Neuronal stem cell (in vitro differentiated cells): ENCODE results near the gene CD3E.

Experiments
- DNase-seq: peaks from one replicate; pipeline ENCODE4 v3.0.0-alpha.2; 2013; ENCODE audit warnings: low spot score
- H2AFZ ChIP-seq: one replicate; pipeline ENCODE4 v1.6.1; 2013; ENCODE audit warnings: mild to moderate bottlenecking, low read length, inconsistent platforms
- H2AK5ac ChIP-seq: 2 replicates; pipeline ENCODE4 v1.6.1; 2013; ENCODE audit warnings: low read depth, mild to moderate bottlenecking, inconsistent platforms, low read length, moderate library complexity, mixed read lengths
- H2BK120ac ChIP-seq: 2 replicates; pipeline ENCODE4 v1.6.1; 2013; ENCODE audit warnings: low read depth, mild to moderate bottlenecking, inconsistent platforms, low read length, moderate library complexity, mixed read lengths
- H2BK12ac ChIP-seq: one replicate; pipeline ENCODE4 v1.6.1; 2013; ENCODE audit warnings: low read length, inconsistent platforms
- H2BK15ac ChIP-seq: 2 replicates; pipeline ENCODE4 v1.6.1; 2013; ENCODE audit warnings: mild to moderate bottlenecking, low read length, inconsistent platforms, mixed read lengths
- H2BK5ac ChIP-seq: one replicate; pipeline ENCODE4 v1.6.1; 2013; ENCODE audit warnings: inconsistent platforms, mild to moderate bottlenecking, low read length, moderate library complexity
- H3K14ac ChIP-seq: one replicate; pipeline ENCODE4 v1.6.1; 2013; ENCODE audit warnings: low read length, inconsistent platforms
- H3K18ac ChIP-seq: 2 replicates; pipeline ENCODE4 v1.6.1; 2013; ENCODE audit warnings: low read length, inconsistent platforms
- H3K23ac ChIP-seq: 2 replicates; pipeline ENCODE4 v1.6.1; 2013; ENCODE audit warnings: low read depth, mild to moderate bottlenecking, mixed read lengths, low read length, inconsistent platforms; ENCODE audit not compliant: poor library complexity
- H3K27ac ChIP-seq: replicated peaks from 3 replicates; pipeline ENCODE4 v1.5.1; 2013; ENCODE audit warnings: low read length, inconsistent platforms
- H3K27me3 ChIP-seq, 3 experiments: 2 replicates each; pipeline ENCODE4 v1.6.1; 2013; ENCODE audit warnings: low read length in 3 of 3, mild to moderate bottlenecking in 2 of 3, inconsistent platforms in 1 of 3, low read depth in 1 of 3, mixed read lengths in 1 of 3, moderate library complexity in 1 of 3; ENCODE audit not compliant: control insufficient read depth in 3 of 3, insufficient read depth in 3 of 3
- H3K36me3 ChIP-seq, 2 donors: replicated peaks in 1 of 2; 2 replicates each; pipeline ENCODE4 v1.6.1; 2013; ENCODE audit warnings: low read length in 2 of 2; ENCODE audit not compliant: control insufficient read depth in 2 of 2, insufficient read depth in 2 of 2
- H3K4ac ChIP-seq: 2 replicates; pipeline ENCODE4 v1.6.1; 2013; ENCODE audit warnings: inconsistent platforms, mild to moderate bottlenecking, low read length, moderate library complexity
- H3K4me1 ChIP-seq, 2 donors: 1 replicate in 1 of 2; 2 replicates in 1 of 2; pipeline ENCODE4 v1.6.1; 2013; ENCODE audit warnings: low read length in 2 of 2, low read depth in 1 of 2; ENCODE audit not compliant: control insufficient read depth in 2 of 2, insufficient read depth in 1 of 2
- H3K4me2 ChIP-seq: one replicate; pipeline ENCODE4 v1.6.1; 2013; ENCODE audit warnings: mild to moderate bottlenecking, low read length, inconsistent platforms; ENCODE audit not compliant: insufficient read depth, poor library complexity, severe bottlenecking
- H3K4me3 ChIP-seq, 2 donors: 2 replicates each; pipeline ENCODE4 v1.5.1; 2013; ENCODE audit warnings: low read length in 2 of 2, mild to moderate bottlenecking in 2 of 2, inconsistent platforms in 1 of 2, moderate library complexity in 1 of 2
- H3K79me1 ChIP-seq: one replicate; pipeline ENCODE4 v1.6.1; 2013; ENCODE audit warnings: low read depth, mild to moderate bottlenecking, inconsistent platforms, low read length, moderate library complexity
- H3K9ac ChIP-seq: one replicate; pipeline ENCODE4 v1.6.1; 2013; ENCODE audit warnings: mild to moderate bottlenecking, low read depth, low read length, inconsistent platforms; ENCODE audit not compliant: poor library complexity
- H3K9me3 ChIP-seq, 2 donors: replicated peaks in 1 of 2; 2 replicates each; pipeline versions ENCODE3 to v1.6.1; 2013; ENCODE audit warnings: low read length in 2 of 2, mild to moderate bottlenecking in 2 of 2, inconsistent platforms in 1 of 2, low read depth in 1 of 2, mixed read lengths in 1 of 2, moderate library complexity in 1 of 2; ENCODE audit not compliant: control insufficient read depth in 2 of 2, insufficient read depth in 1 of 2
- H4K8ac ChIP-seq: one replicate; pipeline ENCODE4 v1.6.1; 2013; ENCODE audit warnings: low read depth, mild to moderate bottlenecking, inconsistent platforms, low read length, moderate library complexity
- H4K91ac ChIP-seq: one replicate; pipeline ENCODE4 v1.6.1; 2013; ENCODE audit warnings: low read length, low read depth, mild to moderate bottlenecking, inconsistent platforms; ENCODE audit not compliant: poor library complexity
- WGBS, 2 donors: extraction: QIAGEN DNeasy Blood & Tissue Kit; methylation state at CpG; one replicate each; pipeline ENCODE4 v1.1.7; 2013; ENCODE audit warnings: missing lambda C conversion rate in 2 of 2, mixed read lengths in 1 of 2; ENCODE audit not compliant: insufficient read length in 2 of 2, insufficient replicate concordance in 1 of 2; ENCODE audit errors: extremely low coverage in 2 of 2; 5-methylcytosine and 5-hydroxymethylcytosine counted together

CD3E gene

DNA sequence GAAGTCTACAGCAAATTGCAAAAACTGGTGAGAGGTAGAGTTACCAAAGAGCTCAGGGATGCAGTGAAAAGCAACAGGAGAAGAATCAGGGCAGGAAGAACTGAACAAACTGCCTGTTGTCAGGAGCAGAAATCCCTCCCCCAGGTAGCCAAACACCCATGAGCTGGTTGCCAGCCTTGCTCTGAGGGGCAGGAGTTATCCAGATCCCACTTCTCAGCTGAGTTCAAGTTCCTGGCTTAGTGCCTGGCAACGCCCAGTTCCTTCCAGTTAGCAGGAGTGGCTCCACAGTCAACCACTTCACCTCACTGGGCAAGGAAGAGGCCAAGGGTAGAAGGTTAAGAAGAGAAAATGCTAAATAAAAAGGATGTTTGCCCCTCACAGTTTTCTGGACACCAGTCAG is 38.6 kb upstream of the CD3E start:
- H3K36me3 ChIP-seq, result no peaks in the 10 kb centered on the region
- no peaks in the 10 kb centered on the region for H3K9me3 ChIP-seq
- no CpG with 5 or more reads among the region's 1 CpG for WGBS, 2 donors
- H3K4me1 ChIP-seq, result peaks cover 0 to 4% of the 10 kb centered on the region in 2 donors
- no peak overlapping the region for H2BK120ac ChIP-seq
- H4K8ac ChIP-seq, result no peak overlapping the region
- H3K23ac ChIP-seq, result no peak overlapping the region
- H3K4me2 ChIP-seq, result no peak overlapping the region
- no peak overlapping the region for H3K14ac ChIP-seq
- H3K9ac ChIP-seq, result no peak overlapping the region
- H2BK15ac ChIP-seq, result no peak overlapping the region
- H4K91ac ChIP-seq, result no peak overlapping the region
- no peak overlapping the region for H3K18ac ChIP-seq
- H2AK5ac ChIP-seq, result no peak overlapping the region
- no peak overlapping the region for H2BK12ac ChIP-seq
- no peak overlapping the region for H3K4ac ChIP-seq
- H2BK5ac ChIP-seq, result no peak overlapping the region
- no peaks in the 10 kb centered on the region for H3K79me1 ChIP-seq
- no peak overlapping the region for H3K27ac ChIP-seq
- no peak overlapping the region for H3K4me3 ChIP-seq
- H3K27me3 ChIP-seq, result peaks cover 0 to 77% (median 6%) of the 10 kb centered on the region in 3 experiments
- no peak for DNase-seq
- no peak overlapping the region for H2AFZ ChIP-seq

DNA sequence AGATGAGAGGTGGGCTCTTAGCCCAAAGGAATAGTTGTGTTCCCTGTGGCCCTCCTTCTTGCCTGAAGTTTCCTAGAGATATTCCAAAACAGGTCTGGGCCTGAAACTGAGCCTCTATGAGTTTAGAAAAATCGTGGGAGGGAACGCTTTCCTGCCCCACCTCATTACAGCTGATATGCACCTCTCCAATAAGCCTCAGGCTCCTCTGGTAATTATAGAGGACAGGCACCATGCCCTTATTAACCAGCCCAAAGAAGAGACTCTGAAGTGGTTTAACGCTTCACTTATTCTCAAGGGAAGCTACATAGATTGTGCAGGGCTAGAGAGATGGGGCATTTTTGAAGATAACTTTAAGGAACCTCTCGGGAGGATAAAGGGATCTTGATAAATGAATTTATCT is 37.0 kb upstream of the CD3E start:
- peaks cover 0 to 4% of the 10 kb centered on the region in 2 donors for H3K4me1 ChIP-seq
- no peak overlapping the region for H2AK5ac ChIP-seq
- no peak overlapping the region for H3K14ac ChIP-seq
- no peak overlapping the region for H2BK5ac ChIP-seq
- H4K8ac ChIP-seq, result no peak overlapping the region
- no peaks in the 10 kb centered on the region for H3K79me1 ChIP-seq
- no peak for DNase-seq
- H2BK15ac ChIP-seq, result no peak overlapping the region
- WGBS, 2 donors, result no CpG with 5 or more reads among the region's 4 CpGs
- no peak overlapping the region for H3K4me2 ChIP-seq
- no peak overlapping the region for H3K27ac ChIP-seq
- no peak overlapping the region for H2AFZ ChIP-seq
- H2BK120ac ChIP-seq, result no peak overlapping the region
- H3K9me3 ChIP-seq, result no peaks in the 10 kb centered on the region
- H3K36me3 ChIP-seq, result no peaks in the 10 kb centered on the region
- H3K27me3 ChIP-seq, result peaks cover 0 to 68% (median 6%) of the 10 kb centered on the region in 3 experiments
- no peak overlapping the region for H3K23ac ChIP-seq
- H3K18ac ChIP-seq, result no peak overlapping the region
- no peak overlapping the region for H3K4ac ChIP-seq
- no peak overlapping the region for H2BK12ac ChIP-seq
- H3K9ac ChIP-seq, result no peak overlapping the region
- no peak overlapping the region for H4K91ac ChIP-seq
- H3K4me3 ChIP-seq, result no peak overlapping the region

DNA sequence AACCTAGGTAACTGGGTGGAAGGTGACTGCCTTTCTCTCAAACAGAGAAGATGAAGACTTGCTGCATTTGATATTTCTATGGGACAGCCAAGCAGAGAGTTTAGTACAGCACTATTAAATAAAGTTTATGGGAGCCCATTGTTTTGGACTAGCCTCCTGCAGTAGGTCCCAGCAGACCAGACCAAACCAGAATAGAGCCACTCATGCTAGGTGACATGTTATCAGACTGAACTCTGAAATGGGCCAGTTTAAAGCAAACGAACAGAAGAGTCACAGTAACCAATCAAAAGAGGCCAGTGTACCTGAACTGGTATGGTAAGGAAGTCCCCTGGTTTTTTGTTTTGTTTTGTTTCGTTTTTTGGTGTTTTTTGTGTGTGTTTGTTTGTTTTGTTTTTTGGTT is 32.5 kb upstream of the CD3E start:
- Histone ChIP-seq H4K8ac (no peak overlapping the region), H2BK5ac (no peak overlapping the region), H2AFZ (no peak overlapping the region), H3K9me3 (no peaks in the 10 kb centered on the region), H3K36me3 (no peaks in the 10 kb centered on the region), H2BK15ac (no peak overlapping the region), H3K18ac (no peak overlapping the region), H3K27ac (no peak overlapping the region), H2AK5ac (no peak overlapping the region), H3K27me3 (peaks cover 0 to 27% (median 0%) of the 10 kb centered on the region in 3 experiments), H2BK12ac (no peak overlapping the region), H3K4me3 (no peak overlapping the region), H3K9ac (no peak overlapping the region), H3K4me2 (no peak overlapping the region), H2BK120ac (no peak overlapping the region), H3K4me1 (no peaks in the 10 kb centered on the region), H4K91ac (no peak overlapping the region), H3K14ac (no peak overlapping the region), H3K79me1 (no peaks in the 10 kb centered on the region), H3K4ac (no peak overlapping the region), H3K23ac (no peak overlapping the region)
- WGBS, 2 donors, result 100% methylated on average over 1 of the region's 2 CpGs
- DNase-seq, result no peak

DNA sequence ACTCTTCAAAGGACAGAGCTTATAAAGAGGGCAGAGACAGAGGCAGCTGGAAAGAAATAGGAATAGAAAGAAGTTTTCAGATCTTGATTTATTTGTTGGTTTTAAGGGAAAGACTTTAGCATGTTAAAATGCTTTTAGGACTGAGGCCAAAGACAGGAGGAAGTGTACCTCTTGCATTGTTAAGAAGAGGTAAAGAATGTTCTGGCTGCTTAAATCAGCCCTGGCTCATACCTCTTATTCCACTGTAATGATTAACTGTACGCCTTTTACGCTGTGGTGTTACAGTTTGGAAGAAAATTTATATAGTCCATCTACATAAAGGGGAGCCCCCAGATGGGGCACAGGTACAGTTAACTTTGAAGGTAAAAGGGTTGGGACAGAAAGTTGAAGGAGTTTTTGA is 30.3 kb upstream of the CD3E start:
- Histone ChIP-seq H4K8ac (no peak overlapping the region), H2BK15ac (no peak overlapping the region), H3K9ac (no peak overlapping the region), H2BK5ac (no peak overlapping the region), H3K4me2 (no peak overlapping the region), H3K9me3 (no peaks in the 10 kb centered on the region), H3K27me3 (peaks cover 0 to 16% (median 0%) of the 10 kb centered on the region in 3 experiments), H3K4ac (no peak overlapping the region), H2AK5ac (no peak overlapping the region), H3K23ac (no peak overlapping the region), H2AFZ (no peak overlapping the region), H3K18ac (no peak overlapping the region), H3K4me3 (no peak overlapping the region), H2BK120ac (no peak overlapping the region), H3K14ac (no peak overlapping the region), H2BK12ac (no peak overlapping the region), H3K4me1 (no peaks in the 10 kb centered on the region), H3K79me1 (no peaks in the 10 kb centered on the region), H3K36me3 (no peaks in the 10 kb centered on the region), H4K91ac (no peak overlapping the region), H3K27ac (no peak overlapping the region)
- WGBS, 2 donors, result no CpG with 5 or more reads among the region's 2 CpGs
- no peak for DNase-seq
